ENCODE data around the gene WDR6.
"Not testable (repeated sequence)": the region's sequence is repeated elsewhere in the genome, so short reads cannot be mapped to it uniquely, and the experiment has no call there.

Gene WDR6

GRCh38 chr3:49005303-49005680 is 1.9 kb upstream of the WDR6 start:
- DNase-seq (ENCODE audit: low spot score): no peak
- CTCF ChIA-PET: no interaction called here
- POLR2A ChIA-PET (ENCODE audit: low non-redundant PET): no interaction called here
- TF ChIP-seq CTCF (conservative IDR thresholded peaks at IDR 0.05; ENCODE audit: low read depth): no peak
- H3K27ac ChIP-seq: peak overlapping the region; percentile 97

- POLR2A ChIA-PET (ENCODE audit: low non-redundant PET): no interaction called here
- H3K27ac ChIP-seq: peak overlapping the region; percentile 97
- DNase-seq (ENCODE audit: low spot score): no peak
- no peak for TF ChIP-seq CTCF (conservative IDR thresholded peaks at IDR 0.05; ENCODE audit: low read depth)
- CTCF ChIA-PET: interaction anchor here (1.3 kb wide), 1 partner anchor 16 kb away, joined by 3 read pairs; the partner anchor contains the start of gene P4HTM
Observed at GRCh38 chr3:49005998-49006397, 1.2 kb upstream of the WDR6 start.

GRCh38 chr3:49006408-49007067 is 653 bp upstream of the WDR6 start:
- ChIA-PET CTCF (interaction anchor here (0.6 to 1.3 kb wide), 5 partner anchors 17 to 179 kb away, joined by 3 to 5 read pairs (median 3); partner anchors contain the start of gene P4HTM), POLR2A (ENCODE audit: low non-redundant PET) (interaction anchor here (0.7 to 1.1 kb wide), 2 partner anchors 14 to 23 kb away, joined by 3 to 4 read pairs; partner anchors contain the start of gene IMPDH2)
- TF ChIP-seq CTCF (conservative IDR thresholded peaks at IDR 0.05; ENCODE audit: low read depth): no peak
- no peak for DNase-seq (ENCODE audit: low spot score)
- peak overlapping the region; percentile 97 for H3K27ac ChIP-seq

- DNase-seq (ENCODE audit: low spot score): peak; percentile 83
- H3K27ac ChIP-seq: peak overlapping the region; percentile 97
- ChIA-PET CTCF (no interaction called here), POLR2A (ENCODE audit: low non-redundant PET) (interaction anchor here (0.5 to 1.0 kb wide), 3 partner anchors 18 to 458 kb away, joined by 3 read pairs; no protein-coding TSS in a partner anchor)
- TF ChIP-seq CTCF (conservative IDR thresholded peaks at IDR 0.05; ENCODE audit: low read depth): no peak
Observed at GRCh38 chr3:49007771-49008528, 759 bp downstream of the WDR6 start.

GRCh38 chr3:49008627-49009026 is 1.4 kb downstream of the WDR6 start:
- peak overlapping the region; percentile 97 for H3K27ac ChIP-seq
- DNase-seq (ENCODE audit: low spot score); POLR2A ChIA-PET (ENCODE audit: low non-redundant PET); CTCF ChIA-PET: not testable (repeated sequence)

- CTCF ChIA-PET: no interaction called here
- POLR2A ChIA-PET (ENCODE audit: low non-redundant PET): no interaction called here
Observed at GRCh38 chr3:49009396-49009795, 2.2 kb downstream of the WDR6 start.

More at GRCh38 chr3:49009396-49009795, 2.2 kb downstream of the WDR6 start:
- peak overlapping the region; percentile 97; the same call in 1 of the 2 replicates for H3K27ac ChIP-seq
- no peak for TF ChIP-seq CTCF (conservative IDR thresholded peaks at IDR 0.05; ENCODE audit: low read depth)
- no peak for DNase-seq (ENCODE audit: low spot score)

All from RWPE1 (cell line).